ENCODE data around the gene KRTAP20-2. TPM values are rescaled to one million over a fixed set of nuclear protein-coding genes. Genes with fewer than 3 reads are reported as not detected.

KRTAP20-2 gene
- total and polyA plus RNA-seq, 10 of the 15 experiments (the other 5 are each of a cell fraction or from before 2014, with no cell fraction given), result not detected

GRCh38 chr21:30652891-30653290 is 17.9 kb downstream of the KRTAP20-2 start:
- ChIA-PET CTCF (no interaction called here), POLR2A (no interaction called here), SMC1A (ENCODE audit: uncharacterized antibody, unreplicated experiment) (no interaction called here), RAD21 (ENCODE audit: unreplicated experiment) (no interaction called here)
- H3K79me2 ChIP-seq (ENCODE audit: control insufficient read depth, insufficient read depth, low read length), result no peaks in the 10 kb centered on the region
- BruUV-seq (replicated peaks), result no TSS peak
- H3K27ac ChIP-seq (ENCODE audit: control insufficient read depth, insufficient read depth), result no peak overlapping the region
- ATAC-seq (no peak), DNase-seq (ENCODE audit: low read depth, low spot score) (no peak), FAIRE-seq (no peak)
- in situ Hi-C loops (cut with MboI), result no loop called here
- no peak overlapping the region for H3K4me3 ChIP-seq
- H4K20me1 ChIP-seq (ENCODE audit: control insufficient read depth, insufficient read depth), result no peaks in the 10 kb centered on the region
- H2AFZ ChIP-seq (ENCODE audit: control insufficient read depth, low read depth, low read length), result no peak overlapping the region
- H3K27me3 ChIP-seq (replicated peaks in 1 of 2; ENCODE audit: control insufficient read depth in 2 of 2, insufficient read depth in 2 of 2, low read length in 1 of 2), result no peaks in the 10 kb centered on the region
- H3K4me2 ChIP-seq (ENCODE audit: control insufficient read depth, insufficient read depth), result no peak overlapping the region
- intact Hi-C loops (cut with micrococcal nuclease; ENCODE audit: unreplicated experiment), result no loop called here
- H3K36me3 ChIP-seq (ENCODE audit: control insufficient read depth in 2 of 2, insufficient read depth in 2 of 2, low read length in 1 of 2), result no peaks in the 10 kb centered on the region
- no peaks in the 10 kb centered on the region for H3K4me1 ChIP-seq (ENCODE audit: control insufficient read depth, insufficient read depth, low read length)
- H3K9me3 ChIP-seq (replicated peaks; ENCODE audit: control insufficient read depth, insufficient read depth, low read length), result no peaks in the 10 kb centered on the region
- no peak overlapping the region for H3K9ac ChIP-seq (ENCODE audit: control insufficient read depth, insufficient read depth, low read length)
- TF ChIP-seq BCL11A (IDR thresholded peaks at IDR 0.05; ENCODE audit: low read depth, low read length) (no peak), IKZF2 (IDR thresholded peaks at IDR 0.05) (no peak), ATF7 (IDR thresholded peaks at IDR 0.05; ENCODE audit: low read depth) (no peak), SIX5 (IDR thresholded peaks at IDR 0.05; ENCODE audit: low read depth, low read length, severe bottlenecking) (no peak), ZBTB4 (CRISPR knock-in tag; IDR thresholded peaks at IDR 0.05) (no peak), STAT1 (conservative IDR thresholded peaks at IDR 0.05) (no peak), RBBP5 (conservative IDR thresholded peaks at IDR 0.05) (no peak), SKIL (IDR thresholded peaks at IDR 0.05; ENCODE audit: low read depth, poor library complexity, severe bottlenecking) (no peak), MAX (IDR thresholded peaks at IDR 0.05; ENCODE audit: low read depth, low read length) (no peak), POU2F2 (IDR thresholded peaks at IDR 0.05; ENCODE audit: borderline replicate concordance, low read depth, low read length) (no peak), NFYB (IDR thresholded peaks at IDR 0.05; ENCODE audit: insufficient read depth, low read depth, low read length) (no peak)
- TF ChIP-seq, protein P1, sequence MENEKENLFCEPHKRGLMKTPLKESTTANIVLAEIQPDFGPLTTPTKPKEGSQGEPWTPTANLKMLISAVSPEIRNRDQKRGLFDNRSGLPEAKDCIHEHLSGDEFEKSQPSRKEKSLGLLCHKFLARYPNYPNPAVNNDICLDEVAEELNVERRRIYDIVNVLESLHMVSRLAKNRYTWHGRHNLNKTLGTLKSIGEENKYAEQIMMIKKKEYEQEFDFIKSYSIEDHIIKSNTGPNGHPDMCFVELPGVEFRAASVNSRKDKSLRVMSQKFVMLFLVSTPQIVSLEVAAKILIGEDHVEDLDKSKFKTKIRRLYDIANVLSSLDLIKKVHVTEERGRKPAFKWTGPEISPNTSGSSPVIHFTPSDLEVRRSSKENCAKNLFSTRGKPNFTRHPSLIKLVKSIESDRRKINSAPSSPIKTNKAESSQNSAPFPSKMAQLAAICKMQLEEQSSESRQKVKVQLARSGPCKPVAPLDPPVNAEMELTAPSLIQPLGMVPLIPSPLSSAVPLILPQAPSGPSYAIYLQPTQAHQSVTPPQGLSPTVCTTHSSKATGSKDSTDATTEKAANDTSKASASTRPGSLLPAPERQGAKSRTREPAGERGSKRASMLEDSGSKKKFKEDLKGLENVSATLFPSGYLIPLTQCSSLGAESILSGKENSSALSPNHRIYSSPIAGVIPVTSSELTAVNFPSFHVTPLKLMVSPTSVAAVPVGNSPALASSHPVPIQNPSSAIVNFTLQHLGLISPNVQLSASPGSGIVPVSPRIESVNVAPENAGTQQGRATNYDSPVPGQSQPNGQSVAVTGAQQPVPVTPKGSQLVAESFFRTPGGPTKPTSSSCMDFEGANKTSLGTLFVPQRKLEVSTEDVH (IDR thresholded peaks at IDR 0.05; ENCODE audit: low read depth, partially characterized antibody), result no peak
- TF ChIP-seq, protein P2, sequence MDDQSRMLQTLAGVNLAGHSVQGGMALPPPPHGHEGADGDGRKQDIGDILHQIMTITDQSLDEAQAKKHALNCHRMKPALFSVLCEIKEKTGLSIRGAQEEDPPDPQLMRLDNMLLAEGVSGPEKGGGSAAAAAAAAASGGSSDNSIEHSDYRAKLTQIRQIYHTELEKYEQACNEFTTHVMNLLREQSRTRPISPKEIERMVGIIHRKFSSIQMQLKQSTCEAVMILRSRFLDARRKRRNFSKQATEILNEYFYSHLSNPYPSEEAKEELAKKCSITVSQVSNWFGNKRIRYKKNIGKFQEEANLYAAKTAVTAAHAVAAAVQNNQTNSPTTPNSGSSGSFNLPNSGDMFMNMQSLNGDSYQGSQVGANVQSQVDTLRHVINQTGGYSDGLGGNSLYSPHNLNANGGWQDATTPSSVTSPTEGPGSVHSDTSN (IDR thresholded peaks at IDR 0.05; ENCODE audit: insufficient replicate concordance, low read depth, low read length), result no peak
- TF ChIP-seq, protein P3, sequence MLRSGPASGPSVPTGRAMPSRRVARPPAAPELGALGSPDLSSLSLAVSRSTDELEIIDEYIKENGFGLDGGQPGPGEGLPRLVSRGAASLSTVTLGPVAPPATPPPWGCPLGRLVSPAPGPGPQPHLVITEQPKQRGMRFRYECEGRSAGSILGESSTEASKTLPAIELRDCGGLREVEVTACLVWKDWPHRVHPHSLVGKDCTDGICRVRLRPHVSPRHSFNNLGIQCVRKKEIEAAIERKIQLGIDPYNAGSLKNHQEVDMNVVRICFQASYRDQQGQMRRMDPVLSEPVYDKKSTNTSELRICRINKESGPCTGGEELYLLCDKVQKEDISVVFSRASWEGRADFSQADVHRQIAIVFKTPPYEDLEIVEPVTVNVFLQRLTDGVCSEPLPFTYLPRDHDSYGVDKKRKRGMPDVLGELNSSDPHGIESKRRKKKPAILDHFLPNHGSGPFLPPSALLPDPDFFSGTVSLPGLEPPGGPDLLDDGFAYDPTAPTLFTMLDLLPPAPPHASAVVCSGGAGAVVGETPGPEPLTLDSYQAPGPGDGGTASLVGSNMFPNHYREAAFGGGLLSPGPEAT (IDR thresholded peaks at IDR 0.05; ENCODE audit: low read depth), result no peak
